ENCODE data around the gene ERAS. TPM values are rescaled to one million over a fixed set of nuclear protein-coding genes. Genes with fewer than 3 reads are reported as not detected.

ERAS gene
- total RNA-seq, 2 donors from 2014 or later = 0.26 TPM; not detected in 1

Other genes with a start within 250 kb of the ERAS start
- gene WDR13, start 229.0 kb upstream of the ERAS start, total RNA-seq = 10 to 100 TPM; 45.6 to 74.0 TPM
- gene WAS, start 142.7 kb upstream of the ERAS start, total RNA-seq = 100 to 1,000 TPM in 1 of 2 donors, 10 to 100 TPM in 1; 96.8 to 102 TPM
- 10 to 100 TPM; 24.2 to 30.5 TPM for gene SUV39H1, start 129.8 kb upstream of the ERAS start, total RNA-seq
- gene GLOD5, start 64.8 kb upstream of the ERAS start, total RNA-seq = not detected
- not detected for gene GATA1, start 39.9 kb upstream of the ERAS start, total RNA-seq
- 100 to 1,000 TPM in 1 of 2 donors, 10 to 100 TPM in 1; 62.0 to 121 TPM for gene HDAC6, start 24.4 kb upstream of the ERAS start, total RNA-seq
- 1 to 10 TPM; 3.7 to 4.7 TPM for gene PCSK1N, start 9.1 kb downstream of the ERAS start, total RNA-seq
- gene TIMM17B, start 71.3 kb downstream of the ERAS start, total RNA-seq = 10 to 100 TPM; 54.4 to 66.3 TPM
- 10 to 100 TPM; 62.6 to 95.7 TPM for gene PQBP1, start 71.4 kb downstream of the ERAS start, total RNA-seq
- gene SLC35A2, start 85.1 kb downstream of the ERAS start, total RNA-seq = 10 to 100 TPM; 24.6 to 32.8 TPM
- 100 to 1,000 TPM; 350 to 648 TPM for gene PIM2, start 92.5 kb downstream of the ERAS start, total RNA-seq
- gene OTUD5, start 131.1 kb downstream of the ERAS start, total RNA-seq = 100 to 1,000 TPM in 1 of 2 donors, 10 to 100 TPM in 1; 67.1 to 111 TPM
- 10 to 100 TPM in 1 of 2 donors, 1 to 10 TPM in 1; 7.2 to 16.8 TPM for gene KCND1, start 145.3 kb downstream of the ERAS start, total RNA-seq
- 100 to 1,000 TPM in 1 of 2 donors, 10 to 100 TPM in 1; 88.0 to 126 TPM for gene GRIPAP1, start 175.8 kb downstream of the ERAS start, total RNA-seq
- gene TFE3, start 216.8 kb downstream of the ERAS start, total RNA-seq = 10 to 100 TPM; 35.0 to 38.9 TPM
- 1 to 10 TPM; 6.9 to 7.3 TPM for gene CCDC120, start 232.5 kb downstream of the ERAS start, total RNA-seq
- gene PRAF2, start 247.5 kb downstream of the ERAS start, total RNA-seq = 10 to 100 TPM; 14.3 to 21.7 TPM